NT2/D1 (cell line): Measurements from ENCODE around the gene KANSL3.

Source experiments
- YY1 ChIP-seq: IDR thresholded peaks from 2 replicates; pipeline ENCODE4 v1.6.1; 2011; ENCODE audit not compliant: insufficient read length, insufficient read depth
- ZNF274 ChIP-seq: IDR thresholded peaks from 2 replicates; pipeline ENCODE4 v1.6.1; 2011; ENCODE audit warnings: mild to moderate bottlenecking, low read depth, low read length

GRCh38 chr2:96683972-96684820, 46.1 kb upstream of the KANSL3 start:
- no peak for TF ChIP-seq YY1
- TF ChIP-seq ZNF274 = no peak
